ENCODE data around the gene ZNF865.

ZNF865 gene

DNA sequence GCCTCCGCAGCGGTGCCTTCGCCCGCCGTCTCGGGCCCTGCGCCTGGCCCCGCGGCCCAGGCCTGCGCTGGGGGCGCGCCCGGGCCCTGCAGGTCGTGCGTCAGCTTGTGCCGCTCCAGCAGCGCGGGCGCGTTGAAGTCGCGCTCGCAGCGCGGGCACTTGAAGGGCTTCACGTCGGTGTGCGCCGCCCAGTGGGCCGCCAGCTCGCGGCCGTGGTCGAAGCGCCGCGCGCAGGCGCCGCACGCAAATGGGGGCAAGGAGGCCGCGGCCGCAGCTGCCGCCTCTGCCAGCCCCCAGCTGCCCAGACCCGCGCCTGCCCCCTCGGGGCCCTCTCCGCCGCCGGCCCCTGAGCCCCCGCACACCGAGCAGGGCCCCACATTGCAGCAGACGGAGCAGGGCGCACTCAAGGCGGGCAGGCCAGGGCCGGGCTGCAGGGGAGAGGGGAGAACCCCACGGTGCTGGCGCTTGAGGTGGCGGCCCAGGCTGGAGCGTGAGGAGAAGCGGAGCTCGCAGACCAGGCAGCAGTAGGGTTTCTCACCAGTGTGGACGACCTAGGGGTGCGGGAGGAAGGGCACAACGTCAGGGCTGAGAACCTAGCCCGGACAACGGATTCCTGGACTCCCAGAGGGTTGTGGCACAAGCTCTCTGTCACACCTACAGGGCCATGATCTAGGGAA, 12.2 kb upstream of the ZNF865 start:
- Histone ChIP-seq H3K27ac (ENCODE audit: insufficient read depth in 1 of 2, low read depth in 1 of 2, low read length in 2 of 2, poor library complexity in 1 of 2, severe bottlenecking in 2 of 2) (no peak overlapping the region), H3K4me3 (ENCODE audit: control insufficient read depth in 1 of 7, extremely low read depth in 1 of 7, insufficient read depth in 4 of 7, low read depth in 2 of 7, low read length in 6 of 7) (no peak overlapping the region), H3K9me3 (ENCODE audit: control extremely low read depth in 1 of 5, control insufficient read depth in 4 of 5, insufficient read depth in 2 of 5, low read depth in 1 of 5, low read length in 4 of 5) (peaks cover 0 to 2% (median 0%) of the 10 kb centered on the region in 5 experiments), H3K27me3 (replicated peaks in 2 of 5; ENCODE audit: control insufficient read depth in 4 of 5, insufficient read depth in 5 of 5, low read length in 4 of 5) (no peaks in the 10 kb centered on the region), H3K36me3 (ENCODE audit: control insufficient read depth in 4 of 4, insufficient read depth in 4 of 4, low read length in 3 of 4) (peaks cover 11 to 52% (median 32%) of the 10 kb centered on the region in 4 experiments), H3K4me1 (ENCODE audit: control extremely low read depth in 1 of 4, control insufficient read depth in 4 of 4, insufficient read depth in 4 of 4, low read length in 3 of 4) (peaks cover 0 to 2% (median under 1%) of the 10 kb centered on the region in 4 experiments)
- POLR2A ChIA-PET = no interaction called here
- CTCF ChIA-PET = interaction anchor here (1.0 kb wide), 1 partner anchor 10 kb away, joined by 3 read pairs; no protein-coding TSS in a partner anchor
- DNase-seq = no peak
- WGBS (ENCODE audit: insufficient coverage) = 94% methylated on average over 56 of the region's 68 CpGs

DNA sequence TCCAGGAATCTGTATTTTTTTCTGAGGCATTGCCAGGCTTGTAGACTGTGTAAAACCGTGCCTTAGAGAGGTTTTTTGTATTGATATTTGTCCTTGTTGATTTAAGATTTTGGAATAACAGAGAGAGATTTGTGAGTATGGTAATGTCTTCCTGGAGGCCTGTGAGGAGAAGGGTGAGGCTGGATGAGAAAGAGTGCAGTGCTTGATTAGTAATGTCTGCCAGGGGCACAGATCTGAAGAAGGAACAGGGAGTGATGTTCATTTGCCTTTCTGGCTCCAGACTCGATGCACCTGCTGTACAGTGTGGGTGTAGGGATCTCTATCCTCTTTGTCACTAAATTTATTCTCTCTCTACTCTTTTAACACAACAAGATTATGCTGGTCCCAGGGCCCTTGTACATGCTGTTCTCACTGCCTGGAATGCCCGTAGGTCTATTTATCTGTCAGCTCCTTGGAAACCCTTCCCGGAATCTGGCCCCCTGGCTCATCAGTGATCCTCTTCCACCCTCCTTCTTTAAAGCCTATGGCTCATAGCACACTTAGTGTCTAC, 10.4 kb upstream of the ZNF865 start:
- Histone ChIP-seq H3K9me3 (ENCODE audit: control extremely low read depth in 1 of 5, control insufficient read depth in 4 of 5, insufficient read depth in 2 of 5, low read depth in 1 of 5, low read length in 4 of 5) (peaks cover 0 to 2% (median 0%) of the 10 kb centered on the region in 5 experiments), H3K27me3 (replicated peaks in 2 of 5; ENCODE audit: control insufficient read depth in 4 of 5, insufficient read depth in 5 of 5, low read length in 4 of 5) (no peaks in the 10 kb centered on the region), H3K4me1 (ENCODE audit: control extremely low read depth in 1 of 4, control insufficient read depth in 4 of 4, insufficient read depth in 4 of 4, low read length in 3 of 4) (peaks cover 0 to 8% (median 5%) of the 10 kb centered on the region in 4 experiments), H3K27ac (ENCODE audit: insufficient read depth in 1 of 2, low read depth in 1 of 2, low read length in 2 of 2, poor library complexity in 1 of 2, severe bottlenecking in 2 of 2) (no peak overlapping the region), H3K4me3 (ENCODE audit: control insufficient read depth in 1 of 7, extremely low read depth in 1 of 7, insufficient read depth in 4 of 7, low read depth in 2 of 7, low read length in 6 of 7) (no peak overlapping the region), H3K36me3 (ENCODE audit: control insufficient read depth in 4 of 4, insufficient read depth in 4 of 4, low read length in 3 of 4) (peaks cover 11 to 52% (median 32%) of the 10 kb centered on the region in 4 experiments)
- POLR2A ChIA-PET = interaction anchor here (0.8 kb wide), 1 partner anchor 9 kb away, joined by 4 read pairs; no protein-coding TSS in a partner anchor
- DNase-seq = no peak
- CTCF ChIA-PET = no interaction called here
- WGBS (ENCODE audit: insufficient coverage) = 100% methylated on average over 3 of the region's 4 CpGs

DNA sequence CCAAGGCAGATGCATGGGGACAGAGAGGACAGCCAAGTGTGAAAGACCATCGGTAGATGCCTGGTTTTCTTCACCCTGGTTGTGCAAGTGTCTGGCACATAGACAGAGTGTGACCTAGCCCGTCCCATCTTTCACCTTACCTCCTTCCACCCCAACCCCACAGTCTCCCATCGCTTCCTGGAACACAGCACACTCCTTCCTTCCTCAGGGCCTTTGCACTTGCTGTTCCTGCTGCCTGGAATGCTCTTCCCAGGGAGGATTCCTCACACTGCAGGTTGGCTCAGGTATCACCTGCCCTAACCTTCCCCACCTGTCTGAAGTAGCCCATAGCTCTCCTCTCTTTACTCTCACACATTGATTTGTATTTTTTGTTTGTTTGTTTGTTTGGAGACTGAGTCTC, 9.1 kb upstream of the ZNF865 start:
- WGBS (ENCODE audit: insufficient coverage) = 100% methylated on average over 3 of the region's 3 CpGs
- Histone ChIP-seq H3K36me3 (ENCODE audit: control insufficient read depth in 4 of 4, insufficient read depth in 4 of 4, low read length in 3 of 4) (peaks cover 11 to 52% (median 31%) of the 10 kb centered on the region in 4 experiments), H3K27ac (ENCODE audit: insufficient read depth in 1 of 2, low read depth in 1 of 2, low read length in 2 of 2, poor library complexity in 1 of 2, severe bottlenecking in 2 of 2) (no peak overlapping the region), H3K4me3 (ENCODE audit: control insufficient read depth in 1 of 7, extremely low read depth in 1 of 7, insufficient read depth in 4 of 7, low read depth in 2 of 7, low read length in 6 of 7) (no peak overlapping the region), H3K27me3 (replicated peaks in 2 of 5; ENCODE audit: control insufficient read depth in 4 of 5, insufficient read depth in 5 of 5, low read length in 4 of 5) (no peaks in the 10 kb centered on the region), H3K9me3 (ENCODE audit: control extremely low read depth in 1 of 5, control insufficient read depth in 4 of 5, insufficient read depth in 2 of 5, low read depth in 1 of 5, low read length in 4 of 5) (peaks cover 0 to 2% (median 0%) of the 10 kb centered on the region in 5 experiments), H3K4me1 (ENCODE audit: control extremely low read depth in 1 of 4, control insufficient read depth in 4 of 4, insufficient read depth in 4 of 4, low read length in 3 of 4) (peaks cover 0 to 15% (median 12%) of the 10 kb centered on the region in 4 experiments)
- DNase-seq = no peak
- CTCF ChIA-PET = no interaction called here
- POLR2A ChIA-PET = no interaction called here

DNA sequence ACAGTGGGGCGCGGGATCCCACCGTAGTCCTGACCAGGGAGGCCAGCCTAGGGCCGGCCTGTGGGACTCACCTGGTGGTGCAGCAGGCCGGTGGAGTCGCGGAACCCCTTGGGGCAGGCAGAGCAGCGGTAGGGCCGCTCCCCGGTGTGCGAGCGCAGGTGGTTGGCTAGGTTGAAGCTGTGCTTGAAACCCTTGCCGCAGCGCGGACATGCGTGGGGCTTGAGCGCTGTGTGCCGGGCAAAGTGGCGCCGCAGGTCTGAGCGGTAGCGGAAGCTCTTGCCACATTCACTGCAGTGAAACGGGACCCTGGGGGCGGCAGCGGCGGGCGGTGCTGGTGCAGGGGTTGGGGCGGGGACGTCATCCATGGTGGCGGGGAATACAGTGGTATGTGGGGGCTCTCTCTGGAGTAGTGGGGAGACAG, 7.9 kb upstream of the ZNF865 start:
- POLR2A ChIA-PET = no interaction called here
- CTCF ChIA-PET = interaction anchor here (1.0 kb wide), 1 partner anchor 83 kb away, joined by 3 read pairs; no protein-coding TSS in a partner anchor
- 98% methylated on average over 20 of the region's 30 CpGs for WGBS (ENCODE audit: insufficient coverage)

DNA sequence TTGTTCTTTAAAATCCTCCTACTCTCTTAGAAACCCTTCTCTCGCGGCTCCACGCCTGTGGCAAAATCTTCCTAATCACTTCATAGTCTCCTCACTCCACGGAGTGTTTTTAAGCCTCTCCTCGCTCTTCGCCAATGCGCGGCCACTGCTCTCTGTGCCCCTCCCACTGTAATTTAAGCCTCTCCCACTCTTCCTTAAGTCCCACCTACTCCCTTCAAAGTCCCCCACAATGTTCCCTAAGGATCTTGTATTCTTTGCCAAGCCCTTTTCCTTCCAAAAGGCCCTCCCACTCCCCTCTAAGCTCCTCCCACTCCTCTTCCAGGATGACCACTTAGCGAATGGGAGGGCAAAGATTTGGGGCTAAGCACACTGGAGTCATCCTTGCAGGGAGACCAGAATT, 7.4 kb upstream of the ZNF865 start:
- Histone ChIP-seq H3K4me3 (ENCODE audit: control insufficient read depth in 1 of 7, extremely low read depth in 1 of 7, insufficient read depth in 4 of 7, low read depth in 2 of 7, low read length in 6 of 7) (peak overlapping the region in 1 of 7 experiments; percentile 92), H3K27ac (ENCODE audit: insufficient read depth in 1 of 2, low read depth in 1 of 2, low read length in 2 of 2, poor library complexity in 1 of 2, severe bottlenecking in 2 of 2) (no peak overlapping the region), H3K4me1 (ENCODE audit: control extremely low read depth in 1 of 4, control insufficient read depth in 4 of 4, insufficient read depth in 4 of 4, low read length in 3 of 4) (peaks cover 0 to 17% (median 12%) of the 10 kb centered on the region in 4 experiments), H3K36me3 (ENCODE audit: control insufficient read depth in 4 of 4, insufficient read depth in 4 of 4, low read length in 3 of 4) (peaks cover 11 to 43% (median 25%) of the 10 kb centered on the region in 4 experiments), H3K27me3 (replicated peaks in 2 of 5; ENCODE audit: control insufficient read depth in 4 of 5, insufficient read depth in 5 of 5, low read length in 4 of 5) (no peaks in the 10 kb centered on the region), H3K9me3 (ENCODE audit: control extremely low read depth in 1 of 5, control insufficient read depth in 4 of 5, insufficient read depth in 2 of 5, low read depth in 1 of 5, low read length in 4 of 5) (peaks cover 0 to 2% (median 0%) of the 10 kb centered on the region in 5 experiments)
- POLR2A ChIA-PET = interaction anchor here (2.2 kb wide), 1 partner anchor 13 kb away, joined by 10 read pairs; no protein-coding TSS in a partner anchor
- 89% methylated on average over 8 of the region's 9 CpGs for whole genome bisulfite sequencing (ENCODE audit: insufficient coverage)
- DNase-seq = no peak
- CTCF ChIA-PET = interaction anchor here (1.0 to 1.4 kb wide), 2 partner anchors 40 to 83 kb away, joined by 3 read pairs; no protein-coding TSS in a partner anchor

More for the DNA sequence above, 7.9 kb upstream of the ZNF865 start:
- H3K36me3 ChIP-seq (ENCODE audit: control insufficient read depth in 4 of 4, insufficient read depth in 4 of 4, low read length in 3 of 4) = peaks cover 11 to 47% (median 25%) of the 10 kb centered on the region in 4 experiments
- H3K9me3 ChIP-seq (ENCODE audit: control extremely low read depth in 1 of 5, control insufficient read depth in 4 of 5, insufficient read depth in 2 of 5, low read depth in 1 of 5, low read length in 4 of 5) = peaks cover 0 to 2% (median 0%) of the 10 kb centered on the region in 5 experiments
- H3K27me3 ChIP-seq (replicated peaks in 2 of 5; ENCODE audit: control insufficient read depth in 4 of 5, insufficient read depth in 5 of 5, low read length in 4 of 5) = no peaks in the 10 kb centered on the region
- peaks cover 0 to 17% (median 12%) of the 10 kb centered on the region in 4 experiments for H3K4me1 ChIP-seq (ENCODE audit: control extremely low read depth in 1 of 4, control insufficient read depth in 4 of 4, insufficient read depth in 4 of 4, low read length in 3 of 4)
- H3K27ac ChIP-seq (ENCODE audit: insufficient read depth in 1 of 2, low read depth in 1 of 2, low read length in 2 of 2, poor library complexity in 1 of 2, severe bottlenecking in 2 of 2) = no peak overlapping the region
- no peak for DNase-seq
- no peak overlapping the region for H3K4me3 ChIP-seq (ENCODE audit: control insufficient read depth in 1 of 7, extremely low read depth in 1 of 7, insufficient read depth in 4 of 7, low read depth in 2 of 7, low read length in 6 of 7)

DNA sequence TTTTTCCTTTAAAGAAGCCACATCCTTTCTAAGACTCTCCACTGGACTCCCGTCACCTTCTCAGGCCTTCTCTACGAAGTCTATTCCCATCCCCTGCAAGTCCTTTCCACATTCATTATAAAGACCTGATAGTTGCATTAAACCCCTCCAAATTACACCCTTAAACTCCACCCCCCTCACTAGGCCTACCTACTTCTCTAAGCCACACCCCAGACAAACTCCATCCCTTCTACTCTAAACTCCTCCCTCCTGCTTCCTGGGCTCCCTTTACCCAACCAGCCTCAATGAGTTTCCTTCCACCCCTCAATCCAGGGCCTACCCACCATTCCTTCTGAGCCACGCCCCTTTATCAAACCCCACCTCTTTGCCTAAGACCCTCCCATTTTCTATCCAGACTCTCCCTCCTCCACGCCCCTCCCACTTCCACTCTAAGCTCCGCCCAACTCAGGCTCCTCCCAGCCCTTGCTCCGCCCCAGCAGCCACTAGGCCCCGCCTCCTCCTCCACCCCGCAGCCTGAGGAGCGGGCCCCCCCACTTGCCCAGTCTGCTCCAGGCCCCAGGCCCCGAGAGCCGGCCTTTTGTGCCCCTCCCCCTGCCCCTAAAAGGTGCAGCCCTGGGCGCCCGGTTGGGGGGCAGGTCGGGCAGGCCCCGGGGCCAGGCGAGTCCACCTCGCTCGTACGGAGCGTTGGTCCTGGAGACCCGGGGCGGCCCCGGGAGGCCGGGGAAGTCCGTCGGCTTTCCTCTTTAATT, 6.6 kb upstream of the ZNF865 start:
- ChIA-PET CTCF (interaction anchor here (1.4 to 2.5 kb wide), 3 partner anchors 20 to 39 kb away, joined by 3 to 12 read pairs (median 4); no protein-coding TSS in a partner anchor), POLR2A (interaction anchor here (0.8 to 2.2 kb wide), 5 partner anchors 13 to 137 kb away, joined by 3 to 10 read pairs (median 5); partner anchors contain the start of genes ISOC2 and ZNF784)
- peak; percentile 94 to 97 (median 96) for DNase-seq
- peaks cover 0 to 2% (median 0%) of the 10 kb centered on the region in 5 experiments for H3K9me3 ChIP-seq (ENCODE audit: control extremely low read depth in 1 of 5, control insufficient read depth in 4 of 5, insufficient read depth in 2 of 5, low read depth in 1 of 5, low read length in 4 of 5)
- H3K4me1 ChIP-seq (ENCODE audit: control extremely low read depth in 1 of 4, control insufficient read depth in 4 of 4, insufficient read depth in 4 of 4, low read length in 3 of 4) = peaks cover 0 to 22% (median 15%) of the 10 kb centered on the region in 4 experiments
- peaks cover 11 to 35% (median 23%) of the 10 kb centered on the region in 4 experiments for H3K36me3 ChIP-seq (ENCODE audit: control insufficient read depth in 4 of 4, insufficient read depth in 4 of 4, low read length in 3 of 4)
- 8% methylated on average over 19 of the region's 26 CpGs for WGBS (ENCODE audit: insufficient coverage)
- no peaks in the 10 kb centered on the region for H3K27me3 ChIP-seq (replicated peaks in 2 of 5; ENCODE audit: control insufficient read depth in 4 of 5, insufficient read depth in 5 of 5, low read length in 4 of 5)
- H3K4me3 ChIP-seq (ENCODE audit: control insufficient read depth in 1 of 7, extremely low read depth in 1 of 7, insufficient read depth in 4 of 7, low read depth in 2 of 7, low read length in 6 of 7) = peak overlapping the region; percentile 89 to 98 (median 95)
- peak overlapping the region; percentile 93 to 95 for H3K27ac ChIP-seq (ENCODE audit: insufficient read depth in 1 of 2, low read depth in 1 of 2, low read length in 2 of 2, poor library complexity in 1 of 2, severe bottlenecking in 2 of 2)
